Stimulated activated naive CD4-positive, alpha-beta T cell treated with Interleukin-2 at 50 U/mL for 16 hours (primary cell): ENCODE measurements around the gene ACTR3C.
A peak's percentile ranks its signal among the peaks of the same experiment; 100 is the strongest.
"Not testable (repeated sequence)": the region's sequence is repeated elsewhere in the genome, so short reads cannot be mapped to it uniquely, and the experiment has no call there.

ENCODE experiments used
- DNase-seq: peaks from one replicate; lab custom pipeline; 2025; lab: John Stamatoyannopoulos, UW

ACTR3C gene

GRCh38 chr7:150335108-150335773, 11.9 kb upstream of the ACTR3C start:
- DNase-seq, result no peak

- DNase-seq, result no peak
Observed at GRCh38 chr7:150334108-150334507, 10.8 kb upstream of the ACTR3C start.

GRCh38 chr7:150333659-150334058, 10.3 kb upstream of the ACTR3C start:
- no peak for DNase-seq

- DNase-seq, result no peak
Observed at GRCh38 chr7:150332852-150333635, 9.7 kb upstream of the ACTR3C start.

GRCh38 chr7:150330211-150330885, 7.0 kb upstream of the ACTR3C start:
- no peak for DNase-seq

- DNase-seq, result no peak
Observed at GRCh38 chr7:150329331-150330120, 6.2 kb upstream of the ACTR3C start.

- no peak for DNase-seq
Observed at GRCh38 chr7:150327308-150327707, 4.0 kb upstream of the ACTR3C start.

GRCh38 chr7:150326657-150327268, 3.4 kb upstream of the ACTR3C start:
- no peak for DNase-seq

GRCh38 chr7:150325901-150326300, 2.6 kb upstream of the ACTR3C start:
- DNase-seq, result no peak

GRCh38 chr7:150325110-150325611, 1.8 kb upstream of the ACTR3C start:
- DNase-seq, result no peak

GRCh38 chr7:150324373-150324961, 1.1 kb upstream of the ACTR3C start:
- DNase-seq, result no peak

GRCh38 chr7:150323682-150324372, 482 bp upstream of the ACTR3C start:
- DNase-seq, result no peak

GRCh38 chr7:150322114-150322832, 1.1 kb downstream of the ACTR3C start:
- peak; percentile 50 for DNase-seq

- DNase-seq, result no peak
Observed at GRCh38 chr7:150321788-150322113, 1.6 kb downstream of the ACTR3C start.

- no peak for DNase-seq
Observed at GRCh38 chr7:150317748-150318444, 5.4 kb downstream of the ACTR3C start.

GRCh38 chr7:150316987-150317386, 6.4 kb downstream of the ACTR3C start:
- not testable (repeated sequence) for DNase-seq

- no peak for DNase-seq
Observed at GRCh38 chr7:150314639-150315239, 8.6 kb downstream of the ACTR3C start.

GRCh38 chr7:150313870-150314269, 9.5 kb downstream of the ACTR3C start:
- no peak for DNase-seq

GRCh38 chr7:150313367-150313809, 10.0 kb downstream of the ACTR3C start:
- DNase-seq, result no peak
